ENCODE results near the gene WDFY3.

DNA sequence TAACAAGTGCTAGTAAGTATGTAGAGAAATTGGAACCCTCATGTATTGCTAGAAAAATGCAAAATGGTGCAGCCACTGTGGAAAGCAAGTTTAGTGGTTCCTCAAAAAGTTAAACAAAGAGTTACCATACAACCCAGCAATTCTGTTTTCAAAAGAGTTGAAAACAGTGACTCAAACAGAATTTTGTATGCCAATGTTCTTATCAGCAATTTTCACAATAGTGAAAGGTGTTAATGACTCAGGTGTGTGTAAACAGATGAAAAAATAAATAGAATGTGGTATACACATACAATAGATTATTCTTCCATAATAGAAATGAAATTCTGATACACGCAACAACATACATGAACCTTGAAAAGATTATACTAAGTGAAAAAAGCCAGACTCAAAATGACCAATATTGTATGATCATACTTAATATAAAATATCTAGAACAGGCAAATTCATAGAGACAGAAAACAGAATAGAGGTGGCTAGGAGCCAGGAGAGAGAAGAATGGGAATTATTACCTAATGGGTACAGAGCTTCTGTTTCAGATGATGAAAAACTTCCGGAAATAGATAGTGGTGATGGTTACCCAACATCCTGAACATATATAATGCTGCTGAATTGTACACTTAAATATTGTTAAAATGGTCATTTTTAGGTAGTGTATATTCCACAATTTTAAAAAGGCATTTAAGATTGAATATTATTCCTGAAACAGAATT lies 51.6 kb downstream of the WDFY3 start:
- TF ChIP-seq, protein P1, sequence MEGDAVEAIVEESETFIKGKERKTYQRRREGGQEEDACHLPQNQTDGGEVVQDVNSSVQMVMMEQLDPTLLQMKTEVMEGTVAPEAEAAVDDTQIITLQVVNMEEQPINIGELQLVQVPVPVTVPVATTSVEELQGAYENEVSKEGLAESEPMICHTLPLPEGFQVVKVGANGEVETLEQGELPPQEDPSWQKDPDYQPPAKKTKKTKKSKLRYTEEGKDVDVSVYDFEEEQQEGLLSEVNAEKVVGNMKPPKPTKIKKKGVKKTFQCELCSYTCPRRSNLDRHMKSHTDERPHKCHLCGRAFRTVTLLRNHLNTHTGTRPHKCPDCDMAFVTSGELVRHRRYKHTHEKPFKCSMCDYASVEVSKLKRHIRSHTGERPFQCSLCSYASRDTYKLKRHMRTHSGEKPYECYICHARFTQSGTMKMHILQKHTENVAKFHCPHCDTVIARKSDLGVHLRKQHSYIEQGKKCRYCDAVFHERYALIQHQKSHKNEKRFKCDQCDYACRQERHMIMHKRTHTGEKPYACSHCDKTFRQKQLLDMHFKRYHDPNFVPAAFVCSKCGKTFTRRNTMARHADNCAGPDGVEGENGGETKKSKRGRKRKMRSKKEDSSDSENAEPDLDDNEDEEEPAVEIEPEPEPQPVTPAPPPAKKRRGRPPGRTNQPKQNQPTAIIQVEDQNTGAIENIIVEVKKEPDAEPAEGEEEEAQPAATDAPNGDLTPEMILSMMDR (IDR thresholded peaks at IDR 0.05 in 2 of 3, conservative IDR thresholded peaks at IDR 0.05 in 1 of 3; ENCODE audit: insufficient read depth in 2 of 3, low read depth in 1 of 3, low read length in 3 of 3) = no peak
- TF ChIP-seq HDAC2 (IDR thresholded peaks at IDR 0.05) (no peak), CHD1 (IDR thresholded peaks at IDR 0.05; ENCODE audit: low read length) (no peak), HDGF (IDR thresholded peaks at IDR 0.05) (no peak), ZNF274 (IDR thresholded peaks at IDR 0.05; ENCODE audit: borderline replicate concordance, low read depth, low read length) (no peak)
- TF ChIP-seq, protein P2, sequence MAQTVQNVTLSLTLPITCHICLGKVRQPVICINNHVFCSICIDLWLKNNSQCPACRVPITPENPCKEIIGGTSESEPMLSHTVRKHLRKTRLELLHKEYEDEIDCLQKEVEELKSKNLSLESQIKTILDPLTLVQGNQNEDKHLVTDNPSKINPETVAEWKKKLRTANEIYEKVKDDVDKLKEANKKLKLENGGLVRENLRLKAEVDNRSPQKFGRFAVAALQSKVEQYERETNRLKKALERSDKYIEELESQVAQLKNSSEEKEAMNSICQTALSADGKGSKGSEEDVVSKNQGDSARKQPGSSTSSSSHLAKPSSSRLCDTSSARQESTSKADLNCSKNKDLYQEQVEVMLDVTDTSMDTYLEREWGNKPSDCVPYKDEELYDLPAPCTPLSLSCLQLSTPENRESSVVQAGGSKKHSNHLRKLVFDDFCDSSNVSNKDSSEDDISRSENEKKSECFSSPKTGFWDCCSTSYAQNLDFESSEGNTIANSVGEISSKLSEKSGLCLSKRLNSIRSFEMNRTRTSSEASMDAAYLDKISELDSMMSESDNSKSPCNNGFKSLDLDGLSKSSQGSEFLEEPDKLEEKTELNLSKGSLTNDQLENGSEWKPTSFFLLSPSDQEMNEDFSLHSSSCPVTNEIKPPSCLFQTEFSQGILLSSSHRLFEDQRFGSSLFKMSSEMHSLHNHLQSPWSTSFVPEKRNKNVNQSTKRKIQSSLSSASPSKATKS (CRISPR knock-in tag; IDR thresholded peaks at IDR 0.05) = no peak
- TF ChIP-seq, protein P3, sequence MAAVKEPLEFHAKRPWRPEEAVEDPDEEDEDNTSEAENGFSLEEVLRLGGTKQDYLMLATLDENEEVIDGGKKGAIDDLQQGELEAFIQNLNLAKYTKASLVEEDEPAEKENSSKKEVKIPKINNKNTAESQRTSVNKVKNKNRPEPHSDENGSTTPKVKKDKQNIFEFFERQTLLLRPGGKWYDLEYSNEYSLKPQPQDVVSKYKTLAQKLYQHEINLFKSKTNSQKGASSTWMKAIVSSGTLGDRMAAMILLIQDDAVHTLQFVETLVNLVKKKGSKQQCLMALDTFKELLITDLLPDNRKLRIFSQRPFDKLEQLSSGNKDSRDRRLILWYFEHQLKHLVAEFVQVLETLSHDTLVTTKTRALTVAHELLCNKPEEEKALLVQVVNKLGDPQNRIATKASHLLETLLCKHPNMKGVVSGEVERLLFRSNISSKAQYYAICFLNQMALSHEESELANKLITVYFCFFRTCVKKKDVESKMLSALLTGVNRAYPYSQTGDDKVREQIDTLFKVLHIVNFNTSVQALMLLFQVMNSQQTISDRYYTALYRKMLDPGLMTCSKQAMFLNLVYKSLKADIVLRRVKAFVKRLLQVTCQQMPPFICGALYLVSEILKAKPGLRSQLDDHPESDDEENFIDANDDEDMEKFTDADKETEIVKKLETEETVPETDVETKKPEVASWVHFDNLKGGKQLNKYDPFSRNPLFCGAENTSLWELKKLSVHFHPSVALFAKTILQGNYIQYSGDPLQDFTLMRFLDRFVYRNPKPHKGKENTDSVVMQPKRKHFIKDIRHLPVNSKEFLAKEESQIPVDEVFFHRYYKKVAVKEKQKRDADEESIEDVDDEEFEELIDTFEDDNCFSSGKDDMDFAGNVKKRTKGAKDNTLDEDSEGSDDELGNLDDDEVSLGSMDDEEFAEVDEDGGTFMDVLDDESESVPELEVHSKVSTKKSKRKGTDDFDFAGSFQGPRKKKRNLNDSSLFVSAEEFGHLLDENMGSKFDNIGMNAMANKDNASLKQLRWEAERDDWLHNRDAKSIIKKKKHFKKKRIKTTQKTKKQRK (IDR thresholded peaks at IDR 0.05; ENCODE audit: borderline replicate concordance, low read depth, low read length) = no peak
